ENCODE measurements around the gene MST1R. TPM values are rescaled to one million over a fixed set of nuclear protein-coding genes. Genes with fewer than 3 reads are reported as not detected.

The MST1R gene
- total RNA-seq, 4 donors from 2014 or later: 29.7 to 62.5 (median 48.8) TPM

DNA sequence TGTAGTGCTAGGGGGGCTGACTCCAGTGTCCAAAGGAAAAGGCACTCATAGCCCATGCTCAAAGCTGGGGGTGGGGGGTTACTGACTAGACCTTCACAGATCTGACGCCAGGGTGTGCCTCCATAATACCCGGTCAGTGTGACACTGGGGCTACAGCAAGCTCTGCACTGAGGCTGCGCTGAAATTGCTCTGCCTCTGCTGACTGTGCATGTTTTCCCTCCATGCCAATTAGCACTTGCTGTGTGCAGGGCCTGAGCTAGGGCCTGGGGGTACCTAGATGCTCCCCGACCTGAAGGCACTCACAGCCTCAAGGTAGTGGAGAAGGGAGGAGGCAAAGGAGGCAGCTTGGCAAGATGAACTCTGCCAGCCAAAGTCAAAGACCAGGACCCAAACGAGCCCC is 39.2 kb downstream of the MST1R start:
- H3K4me3 ChIP-seq (ENCODE audit: low read depth, poor library complexity, severe bottlenecking): no peak overlapping the region
- no peak for TF ChIP-seq POLR2A (IDR thresholded peaks at IDR 0.05)
- TF ChIP-seq, protein P1, sequence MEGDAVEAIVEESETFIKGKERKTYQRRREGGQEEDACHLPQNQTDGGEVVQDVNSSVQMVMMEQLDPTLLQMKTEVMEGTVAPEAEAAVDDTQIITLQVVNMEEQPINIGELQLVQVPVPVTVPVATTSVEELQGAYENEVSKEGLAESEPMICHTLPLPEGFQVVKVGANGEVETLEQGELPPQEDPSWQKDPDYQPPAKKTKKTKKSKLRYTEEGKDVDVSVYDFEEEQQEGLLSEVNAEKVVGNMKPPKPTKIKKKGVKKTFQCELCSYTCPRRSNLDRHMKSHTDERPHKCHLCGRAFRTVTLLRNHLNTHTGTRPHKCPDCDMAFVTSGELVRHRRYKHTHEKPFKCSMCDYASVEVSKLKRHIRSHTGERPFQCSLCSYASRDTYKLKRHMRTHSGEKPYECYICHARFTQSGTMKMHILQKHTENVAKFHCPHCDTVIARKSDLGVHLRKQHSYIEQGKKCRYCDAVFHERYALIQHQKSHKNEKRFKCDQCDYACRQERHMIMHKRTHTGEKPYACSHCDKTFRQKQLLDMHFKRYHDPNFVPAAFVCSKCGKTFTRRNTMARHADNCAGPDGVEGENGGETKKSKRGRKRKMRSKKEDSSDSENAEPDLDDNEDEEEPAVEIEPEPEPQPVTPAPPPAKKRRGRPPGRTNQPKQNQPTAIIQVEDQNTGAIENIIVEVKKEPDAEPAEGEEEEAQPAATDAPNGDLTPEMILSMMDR (IDR thresholded peaks at IDR 0.05): no peak
- intact Hi-C loops (cut with DNase I; ENCODE audit: low total_unique reads): no loop called here
- no peak for DNase-seq (ENCODE audit: low spot score in 2 of 2)
- WGBS, 2 donors: 49 to 60% methylated on average over 5 of the region's 5 CpGs

DNA sequence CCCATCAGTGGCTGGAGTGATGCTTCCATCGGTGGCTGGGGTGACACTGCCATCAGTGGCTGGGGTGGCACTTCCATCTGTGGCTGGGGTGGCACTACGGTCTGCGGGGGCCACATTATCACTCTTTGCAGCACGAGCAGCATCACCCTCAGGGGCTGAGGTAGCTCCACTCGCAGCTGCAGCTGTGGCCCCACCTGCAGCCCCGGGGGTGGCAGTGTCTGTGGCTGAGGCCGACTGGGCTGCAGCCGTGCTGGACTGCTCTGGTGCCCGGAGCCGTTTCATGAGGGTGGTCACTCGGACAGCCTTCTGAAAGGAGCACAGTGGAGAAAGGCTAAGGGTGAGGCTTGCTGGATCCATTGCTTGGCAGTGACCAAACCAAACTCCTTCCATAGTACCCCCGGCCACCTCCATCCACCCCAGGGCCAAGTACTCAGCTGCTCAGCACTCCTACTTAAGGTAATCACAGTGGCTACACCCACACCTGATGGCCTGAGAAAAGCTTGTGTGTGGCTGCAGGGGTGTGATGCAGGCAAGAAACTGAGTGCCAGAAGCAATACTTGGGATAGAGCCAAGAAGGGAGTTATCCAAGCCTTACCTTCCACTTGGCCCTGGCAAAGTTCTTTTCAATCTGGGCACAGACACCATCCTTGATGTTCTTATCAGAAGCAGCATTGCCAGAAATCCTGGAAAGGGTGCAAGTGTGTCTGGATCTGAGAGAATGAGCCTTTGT is 43.9 kb downstream of the MST1R start:
- intact Hi-C loops (cut with DNase I; ENCODE audit: low total_unique reads): no loop called here
- no peak overlapping the region for H3K4me3 ChIP-seq (ENCODE audit: low read depth, poor library complexity, severe bottlenecking)
- no peak for DNase-seq (ENCODE audit: low spot score in 2 of 2)
- 71 to 89% methylated on average over 8 to 12 of the region's 12 CpGs for WGBS, 2 donors
- TF ChIP-seq, protein P1 (IDR thresholded peaks at IDR 0.05): no peak
- no peak for TF ChIP-seq POLR2A (IDR thresholded peaks at IDR 0.05)

DNA sequence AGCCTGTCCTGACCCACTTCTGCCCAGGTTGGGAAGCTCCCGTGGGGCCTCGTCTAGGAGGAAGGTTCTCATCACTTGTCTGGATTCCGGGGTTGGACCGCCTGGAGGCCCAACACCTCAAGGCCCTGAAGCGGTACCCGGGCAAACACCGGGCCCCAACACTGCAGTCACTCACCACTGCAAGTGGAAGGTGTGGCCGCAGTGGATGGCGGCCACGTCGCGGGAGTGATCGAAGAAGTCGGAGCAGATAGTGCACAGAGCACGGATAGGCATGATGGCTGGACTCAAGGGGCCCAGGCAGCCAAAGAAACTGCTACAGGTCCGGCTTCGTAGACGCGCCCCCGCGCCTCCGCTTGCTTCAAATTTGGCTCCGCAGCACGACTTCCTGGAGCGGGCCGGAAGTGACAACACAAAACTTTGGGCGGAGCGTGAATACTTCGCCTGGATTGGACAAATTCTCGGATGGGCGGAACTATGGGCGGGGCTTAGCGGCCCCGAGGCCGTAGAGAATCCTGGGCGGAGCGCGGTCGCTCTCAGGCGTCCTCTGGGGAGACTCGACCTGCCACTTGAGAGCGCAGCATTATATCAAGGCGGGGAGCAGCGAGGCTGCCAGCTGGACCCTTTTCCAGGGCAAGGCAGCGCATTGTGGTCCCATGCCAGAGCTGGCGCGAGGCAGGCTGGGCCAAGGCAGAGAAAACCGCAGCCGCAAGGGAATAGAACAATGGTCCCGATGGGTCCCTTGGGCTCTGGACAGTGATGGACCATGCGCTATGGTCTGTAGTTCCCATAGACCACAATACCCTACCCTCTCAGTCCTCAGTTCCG is 47.3 kb downstream of the MST1R start, which contains the start of gene TRAIP:
TSS of gene TRAIP (minus strand) at position 384 of the 825 bp plus-strand sequence. CDS start at position 273, 111 bp downstream.
- peak within 1 kb of the TSS; percentile 49 for H3K4me3 ChIP-seq (ENCODE audit: low read depth, poor library complexity, severe bottlenecking)
- WGBS, 2 donors: 1 to 6% methylated on average over 34 to 52 of the region's 52 CpGs
- DNase-seq (ENCODE audit: low spot score in 2 of 2): peak; percentile 92 to 98
- intact Hi-C loops (cut with DNase I; ENCODE audit: low total_unique reads): no loop called here
- TF ChIP-seq, protein P1 (IDR thresholded peaks at IDR 0.05): no peak
- no peak for TF ChIP-seq POLR2A (IDR thresholded peaks at IDR 0.05)

DNA sequence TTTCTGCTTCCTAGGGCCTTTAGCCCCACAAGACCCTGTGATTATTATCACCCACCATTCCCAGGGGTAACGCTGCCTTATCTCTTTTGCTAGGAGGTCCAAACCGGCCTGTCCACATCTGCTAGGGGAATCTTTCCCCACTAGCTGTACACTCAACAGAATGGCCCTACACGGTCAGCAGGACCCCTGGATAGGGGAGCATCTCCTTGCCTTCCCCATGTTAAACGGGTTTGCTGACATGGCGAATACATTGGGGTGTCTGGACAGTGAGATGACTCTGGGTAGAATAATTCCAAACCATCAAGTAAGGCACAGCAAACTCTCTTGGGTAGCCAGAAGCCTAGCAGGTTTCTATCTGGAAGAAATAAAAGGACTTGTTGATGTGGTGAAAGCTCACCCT is 48.0 kb downstream of the MST1R start:
- no peak for DNase-seq (ENCODE audit: low spot score in 2 of 2)
- TF ChIP-seq POLR2A (IDR thresholded peaks at IDR 0.05): no peak
- TF ChIP-seq, protein P1 (IDR thresholded peaks at IDR 0.05): no peak
- WGBS, 2 donors: 53 to 67% methylated on average over 5 of the region's 5 CpGs
- H3K4me3 ChIP-seq (ENCODE audit: low read depth, poor library complexity, severe bottlenecking): no peak overlapping the region
- intact Hi-C loops (cut with DNase I; ENCODE audit: low total_unique reads): no loop called here

DNA sequence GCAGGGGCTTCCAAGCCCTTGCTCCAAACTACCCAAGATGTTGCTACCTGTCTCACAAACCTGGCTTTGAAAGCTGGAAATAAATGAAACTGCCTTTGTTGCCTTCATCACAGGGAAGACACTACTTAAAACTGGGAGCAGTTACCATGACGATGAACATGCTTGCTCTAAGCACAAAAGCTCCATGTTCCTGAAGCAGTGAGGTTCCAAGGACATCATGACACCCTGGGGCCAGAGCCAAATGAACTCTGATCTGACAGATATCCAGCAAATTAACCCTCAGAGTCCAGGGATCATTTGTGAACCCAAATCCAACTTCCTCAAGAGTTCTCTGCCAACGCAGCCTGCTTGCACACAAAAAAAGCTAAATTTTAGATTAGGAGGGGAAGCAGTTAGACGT is 58.0 kb downstream of the MST1R start:
- TF ChIP-seq, protein P1 (IDR thresholded peaks at IDR 0.05): no peak
- TF ChIP-seq POLR2A (IDR thresholded peaks at IDR 0.05): no peak
- intact Hi-C loops (cut with DNase I; ENCODE audit: low total_unique reads): no loop called here
- H3K4me3 ChIP-seq (ENCODE audit: low read depth, poor library complexity, severe bottlenecking): no peak overlapping the region
- DNase-seq (ENCODE audit: low spot score in 2 of 2): no peak
- WGBS, 2 donors: 89 to 91% methylated on average over 3 of the region's 3 CpGs

All from lower leg skin (tissue), 4 donors.